ENCODE results near the gene RSPH3.

Gene RSPH3

DNA sequence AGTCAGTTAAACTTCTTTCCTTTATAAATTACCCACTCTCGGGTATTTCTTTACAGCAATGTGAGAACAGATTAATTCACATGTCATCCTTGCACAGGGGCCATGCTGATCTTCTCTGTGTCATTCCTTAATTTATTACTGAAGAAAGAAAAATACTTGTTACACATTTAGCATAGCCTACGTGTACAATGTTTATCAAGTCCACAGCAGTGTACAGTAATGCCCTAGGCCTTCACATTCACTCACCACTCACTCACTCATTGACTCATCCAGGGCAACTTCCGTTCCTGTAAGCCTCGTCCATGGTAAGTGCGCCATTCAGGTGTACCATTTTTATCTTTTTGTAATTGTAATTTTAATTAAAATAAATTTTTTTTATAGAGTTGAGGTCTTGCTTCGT, 73.6 kb downstream of the RSPH3 start:
- peak; percentile 50; the same call in 2 of the 3 replicates for ATAC-seq

DNA sequence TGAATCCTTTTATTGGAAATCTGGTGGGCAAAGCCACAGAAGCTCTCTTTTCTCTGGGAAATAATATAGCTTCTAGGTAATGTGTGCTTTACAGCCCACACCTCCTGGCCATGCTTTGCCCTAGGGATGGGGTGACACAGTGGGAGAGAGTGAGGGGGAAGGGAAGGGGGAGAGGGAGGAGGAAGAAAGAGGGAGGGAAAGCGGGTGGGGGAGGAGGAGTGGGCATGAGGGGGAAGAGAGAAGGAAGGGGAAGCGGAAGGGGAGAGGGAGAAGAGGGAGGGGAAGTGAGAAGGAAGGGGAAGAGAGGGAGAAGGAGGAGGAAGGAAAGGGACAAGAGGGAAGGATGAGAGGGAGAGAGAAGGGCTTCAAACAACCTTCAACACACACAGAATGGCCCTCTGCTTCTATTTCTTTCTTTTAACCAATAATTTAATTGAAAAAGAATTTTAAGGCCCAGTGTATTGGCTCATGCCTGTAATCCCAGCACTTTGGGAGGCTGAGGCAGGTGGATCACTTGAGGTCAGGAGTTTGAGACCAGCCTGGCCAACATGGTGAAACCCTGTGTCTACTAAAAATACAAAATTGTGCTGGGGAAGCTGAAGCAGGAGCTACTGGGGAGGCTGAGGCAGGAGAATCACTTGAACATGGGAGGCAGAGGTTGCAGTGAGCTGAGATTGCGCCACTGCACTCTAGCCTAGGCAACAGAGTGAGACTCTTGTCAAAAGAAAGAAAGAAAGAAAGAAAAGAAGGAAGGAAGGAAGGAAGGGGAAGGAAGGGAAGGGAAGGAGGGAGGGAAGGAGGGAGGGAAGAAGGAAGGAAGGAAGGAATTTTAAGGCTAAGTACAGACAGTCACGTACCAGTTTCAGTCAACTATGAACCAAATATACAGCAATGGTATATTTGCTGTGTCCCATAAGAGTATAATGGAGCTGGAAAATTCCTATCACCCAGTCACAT, 75.2 kb downstream of the RSPH3 start:
- TF ChIP-seq ZNF70 (CRISPR knock-in tag; IDR thresholded peaks at IDR 0.05): no peak
- no peak for ATAC-seq

More for the DNA sequence above, 73.6 kb downstream of the RSPH3 start:
- TF ChIP-seq ZC3H10 (CRISPR knock-in tag; IDR thresholded peaks at IDR 0.05) (no peak), ISL1 (CRISPR knock-in tag; IDR thresholded peaks at IDR 0.05) (no peak), TOX (CRISPR knock-in tag; IDR thresholded peaks at IDR 0.05; ENCODE audit: borderline replicate concordance) (no peak), ZNF565 (CRISPR knock-in tag; conservative IDR thresholded peaks at IDR 0.05; ENCODE audit: low read depth) (no peak), ZFP3 (CRISPR knock-in tag; IDR thresholded peaks at IDR 0.05) (no peak), SNAI2 (CRISPR knock-in tag; IDR thresholded peaks at IDR 0.05) (no peak), RARB (CRISPR knock-in tag; IDR thresholded peaks at IDR 0.05) (no peak), GLIS3 (CRISPR knock-in tag; IDR thresholded peaks at IDR 0.05) (no peak)
- TF ChIP-seq, protein P1, sequence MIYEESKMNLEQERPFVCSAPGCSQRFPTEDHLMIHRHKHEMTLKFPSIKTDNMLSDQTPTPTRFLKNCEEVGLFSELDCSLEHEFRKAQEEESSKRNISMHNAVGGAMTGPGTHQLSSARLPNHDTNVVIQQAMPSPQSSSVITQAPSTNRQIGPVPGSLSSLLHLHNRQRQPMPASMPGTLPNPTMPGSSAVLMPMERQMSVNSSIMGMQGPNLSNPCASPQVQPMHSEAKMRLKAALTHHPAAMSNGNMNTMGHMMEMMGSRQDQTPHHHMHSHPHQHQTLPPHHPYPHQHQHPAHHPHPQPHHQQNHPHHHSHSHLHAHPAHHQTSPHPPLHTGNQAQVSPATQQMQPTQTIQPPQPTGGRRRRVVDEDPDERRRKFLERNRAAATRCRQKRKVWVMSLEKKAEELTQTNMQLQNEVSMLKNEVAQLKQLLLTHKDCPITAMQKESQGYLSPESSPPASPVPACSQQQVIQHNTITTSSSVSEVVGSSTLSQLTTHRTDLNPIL (CRISPR knock-in tag; IDR thresholded peaks at IDR 0.05; ENCODE audit: low read depth): no peak
- TF ChIP-seq, protein P2, sequence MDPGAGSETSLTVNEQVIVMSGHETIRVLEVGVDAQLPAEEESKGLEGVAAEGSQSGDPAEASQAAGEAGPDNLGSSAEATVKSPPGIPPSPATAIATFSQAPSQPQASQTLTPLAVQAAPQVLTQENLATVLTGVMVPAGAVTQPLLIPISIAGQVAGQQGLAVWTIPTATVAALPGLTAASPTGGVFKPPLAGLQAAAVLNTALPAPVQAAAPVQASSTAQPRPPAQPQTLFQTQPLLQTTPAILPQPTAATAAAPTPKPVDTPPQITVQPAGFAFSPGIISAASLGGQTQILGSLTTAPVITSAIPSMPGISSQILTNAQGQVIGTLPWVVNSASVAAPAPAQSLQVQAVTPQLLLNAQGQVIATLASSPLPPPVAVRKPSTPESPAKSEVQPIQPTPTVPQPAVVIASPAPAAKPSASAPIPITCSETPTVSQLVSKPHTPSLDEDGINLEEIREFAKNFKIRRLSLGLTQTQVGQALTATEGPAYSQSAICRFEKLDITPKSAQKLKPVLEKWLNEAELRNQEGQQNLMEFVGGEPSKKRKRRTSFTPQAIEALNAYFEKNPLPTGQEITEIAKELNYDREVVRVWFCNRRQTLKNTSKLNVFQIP (CRISPR knock-in tag; IDR thresholded peaks at IDR 0.05; ENCODE audit: borderline replicate concordance, low read depth): no peak
- TF ChIP-seq, protein P3, sequence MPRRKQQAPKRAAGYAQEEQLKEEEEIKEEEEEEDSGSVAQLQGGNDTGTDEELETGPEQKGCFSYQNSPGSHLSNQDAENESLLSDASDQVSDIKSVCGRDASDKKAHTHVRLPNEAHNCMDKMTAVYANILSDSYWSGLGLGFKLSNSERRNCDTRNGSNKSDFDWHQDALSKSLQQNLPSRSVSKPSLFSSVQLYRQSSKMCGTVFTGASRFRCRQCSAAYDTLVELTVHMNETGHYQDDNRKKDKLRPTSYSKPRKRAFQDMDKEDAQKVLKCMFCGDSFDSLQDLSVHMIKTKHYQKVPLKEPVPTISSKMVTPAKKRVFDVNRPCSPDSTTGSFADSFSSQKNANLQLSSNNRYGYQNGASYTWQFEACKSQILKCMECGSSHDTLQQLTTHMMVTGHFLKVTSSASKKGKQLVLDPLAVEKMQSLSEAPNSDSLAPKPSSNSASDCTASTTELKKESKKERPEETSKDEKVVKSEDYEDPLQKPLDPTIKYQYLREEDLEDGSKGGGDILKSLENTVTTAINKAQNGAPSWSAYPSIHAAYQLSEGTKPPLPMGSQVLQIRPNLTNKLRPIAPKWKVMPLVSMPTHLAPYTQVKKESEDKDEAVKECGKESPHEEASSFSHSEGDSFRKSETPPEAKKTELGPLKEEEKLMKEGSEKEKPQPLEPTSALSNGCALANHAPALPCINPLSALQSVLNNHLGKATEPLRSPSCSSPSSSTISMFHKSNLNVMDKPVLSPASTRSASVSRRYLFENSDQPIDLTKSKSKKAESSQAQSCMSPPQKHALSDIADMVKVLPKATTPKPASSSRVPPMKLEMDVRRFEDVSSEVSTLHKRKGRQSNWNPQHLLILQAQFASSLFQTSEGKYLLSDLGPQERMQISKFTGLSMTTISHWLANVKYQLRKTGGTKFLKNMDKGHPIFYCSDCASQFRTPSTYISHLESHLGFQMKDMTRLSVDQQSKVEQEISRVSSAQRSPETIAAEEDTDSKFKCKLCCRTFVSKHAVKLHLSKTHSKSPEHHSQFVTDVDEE (CRISPR knock-in tag; IDR thresholded peaks at IDR 0.05): no peak

DNA sequence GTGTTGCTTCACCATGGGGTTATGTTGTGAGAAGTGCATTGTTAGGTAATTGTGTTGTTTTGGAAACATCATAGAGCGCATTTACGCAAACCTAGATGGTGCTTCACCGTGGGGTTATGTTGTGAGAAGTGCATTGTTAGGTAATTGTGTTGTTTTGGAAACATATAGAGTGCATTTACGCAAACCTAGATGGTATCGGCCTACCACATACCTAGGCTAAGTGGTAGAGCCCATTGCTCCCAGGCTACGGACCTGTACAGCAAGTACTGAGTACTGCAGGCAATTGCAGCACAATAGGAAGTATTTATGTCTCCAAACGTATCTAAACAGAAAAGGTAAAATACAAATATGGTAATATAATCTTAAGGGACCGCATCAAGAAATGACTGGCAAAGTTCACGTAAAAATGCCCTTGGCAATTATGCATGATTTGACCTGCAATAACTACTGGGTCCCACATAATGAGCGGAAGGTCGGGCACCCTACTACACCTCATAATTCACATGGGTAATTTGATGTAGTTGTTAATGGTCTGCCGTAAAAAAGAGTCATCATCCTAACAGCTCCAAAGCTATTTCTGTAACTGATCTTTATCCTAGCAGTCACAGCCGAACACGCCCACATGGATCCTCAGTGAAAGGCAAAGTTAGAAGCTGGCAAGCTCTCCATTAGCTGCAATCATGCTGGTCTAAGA, 76.0 kb downstream of the RSPH3 start:
- ATAC-seq: no peak
- TF ChIP-seq, protein P1 (CRISPR knock-in tag; IDR thresholded peaks at IDR 0.05; ENCODE audit: low read depth): no peak

All from SK-N-SH treated with all-trans-retinoic acid at 6 μM for 48 hours (cell line).